Astrocyte of the cerebellum (primary cell): ENCODE results near the gene FUBP1.
A peak's percentile ranks its signal among the peaks of the same experiment; 100 is the strongest.
"Not testable (repeated sequence)": the region's sequence is repeated elsewhere in the genome, so short reads cannot be mapped to it uniquely, and the experiment has no call there.

Source experiments
- DNase-seq: peaks from one replicate; pipeline ENCODE4 v3.0.0-alpha.2; 2011; ENCODE audit warnings: low read depth
- H3K4me3 ChIP-seq: 2 replicates; pipeline ENCODE4 v1.5.1; 2011; ENCODE audit warnings: mild to moderate bottlenecking, low read depth, low read length, moderate library complexity
- CTCF ChIP-seq: IDR thresholded peaks from 2 replicates; pipeline ENCODE4 v1.5.1; 2012; ENCODE audit warnings: low read length, low read depth, moderate library complexity, mild to moderate bottlenecking; ENCODE audit errors: missing control alignments
- in situ Hi-C: cut with HindIII; loops from 2 replicates; pipeline ENCODE4 v1.10.0; 2017; ENCODE audit warnings: low sequenced_read_pairs

Gene FUBP1

GRCh38 chr1:77978969-77979876 lies at the start of gene FUBP1:
TSS of gene FUBP1 (minus strand) at chr1:77979072. CDS start at chr1:77979004, 68 bp downstream.
- in situ Hi-C loops: no loop called here
- peak; percentile 100 for DNase-seq
- TF ChIP-seq CTCF: peak; percentile 75

GRCh38 chr1:78021134-78021533 lies 42.3 kb upstream of the FUBP1 start:
- in situ Hi-C loops, H3K4me3 ChIP-seq, DNase-seq: not testable (repeated sequence)

More at GRCh38 chr1:77978969-77979876, at the start of gene FUBP1:
- H3K4me3 ChIP-seq: peak within 1 kb of the TSS; percentile 60

GRCh38 chr1:78019024-78019423 lies 40.2 kb upstream of the FUBP1 start:
- in situ Hi-C loops: no loop called here
- H3K4me3 ChIP-seq: no peak overlapping the region
- no peak for TF ChIP-seq CTCF
- DNase-seq: no peak

GRCh38 chr1:78015148-78015547 lies 36.3 kb upstream of the FUBP1 start:
- H3K4me3 ChIP-seq: no peak overlapping the region
- in situ Hi-C loops: no loop called here
- TF ChIP-seq CTCF: no peak
- no peak for DNase-seq

GRCh38 chr1:78011050-78011449 lies 32.2 kb upstream of the FUBP1 start:
- no peak for DNase-seq
- in situ Hi-C loops: no loop called here
- no peak overlapping the region for H3K4me3 ChIP-seq
- TF ChIP-seq CTCF: no peak

GRCh38 chr1:78009836-78010235 lies 31.0 kb upstream of the FUBP1 start:
- TF ChIP-seq CTCF: no peak
- peak; percentile 12 for DNase-seq
- no peak overlapping the region for H3K4me3 ChIP-seq
- in situ Hi-C loops: no loop called here

GRCh38 chr1:78009276-78009675 lies 30.4 kb upstream of the FUBP1 start:
- no peak for TF ChIP-seq CTCF
- DNase-seq: no peak
- H3K4me3 ChIP-seq: no peak overlapping the region
- in situ Hi-C loops: no loop called here
